DOHH2 (cell line): ENCODE data around the gene EDAR.

Experiments
- CTCF ChIP-seq: fragments of 200-600 bp; sonication (generic); IDR thresholded peaks from one replicate; pipeline ENCODE4 v1.5.1; 2014; ENCODE audit warnings: antibody characterized with exemption, mild to moderate bottlenecking, low read depth, low read length; ENCODE audit not compliant: poor library complexity, severe bottlenecking
- EZH2phosphoT487 ChIP-seq: fragments of 200-600 bp; sonication (generic); IDR thresholded peaks from 2 replicates; pipeline ENCODE4 v1.6.1; 2017; ENCODE audit warnings: borderline replicate concordance, mild to moderate bottlenecking, antibody characterized with exemption, low read length, moderate library complexity, mixed read lengths

GRCh38 chr2:108947271-108947907, 41.6 kb downstream of the EDAR start:
- no peak for TF ChIP-seq CTCF
- no peak for TF ChIP-seq EZH2phosphoT487
